Trophoblast cell (in vitro differentiated cells and primary cell): ENCODE results near the gene IL21R.

ENCODE experiments used
- DNase-seq, 2 donors: peaks; one replicate each; pipeline ENCODE4 v3.0.0-alpha.2; 2016
- H2AFZ ChIP-seq: 2 replicates; pipeline ENCODE4 v1.6.1; 2013; ENCODE audit warnings: low read length, moderate library complexity, mild to moderate bottlenecking; ENCODE audit not compliant: insufficient read depth, poor library complexity
- H2AK5ac ChIP-seq: 2 replicates; pipeline ENCODE4 v1.6.1; 2013; ENCODE audit warnings: mild to moderate bottlenecking, low read length
- H2BK120ac ChIP-seq: 2 replicates; pipeline ENCODE4 v1.6.1; 2013; ENCODE audit warnings: low read length, mild to moderate bottlenecking, moderate library complexity; ENCODE audit not compliant: insufficient read depth, poor library complexity
- H2BK12ac ChIP-seq: 2 replicates; pipeline ENCODE4 v1.6.1; 2013; ENCODE audit warnings: mild to moderate bottlenecking, low read length, moderate library complexity
- H2BK5ac ChIP-seq: 2 replicates; pipeline ENCODE4 v1.6.1; 2013; ENCODE audit warnings: low read length, low read depth, moderate library complexity, mild to moderate bottlenecking; ENCODE audit not compliant: poor library complexity
- H3K14ac ChIP-seq: 2 replicates; pipeline ENCODE4 v1.6.1; 2013; ENCODE audit warnings: mild to moderate bottlenecking, low read length
- H3K18ac ChIP-seq: 2 replicates; pipeline ENCODE4 v1.6.1; 2013; ENCODE audit warnings: mild to moderate bottlenecking, low read length
- H3K23ac ChIP-seq: 2 replicates; pipeline ENCODE4 v1.6.1; 2013; ENCODE audit warnings: low read length
- H3K27ac ChIP-seq: 2 replicates; pipeline ENCODE4 v1.5.1; 2013; ENCODE audit warnings: low read depth, mild to moderate bottlenecking, inconsistent platforms, low read length, moderate library complexity
- H3K27me3 ChIP-seq: 2 replicates; pipeline ENCODE4 v1.6.1; 2013; ENCODE audit warnings: inconsistent platforms, mild to moderate bottlenecking, low read length, moderate library complexity; ENCODE audit not compliant: insufficient read depth
- H3K36me3 ChIP-seq, 2 experiments: 1 replicate in 1 of 2; 2 replicates in 1 of 2; pipeline ENCODE4 v1.6.1; 2013; ENCODE audit warnings: low read length in 2 of 2, mild to moderate bottlenecking in 2 of 2, moderate library complexity in 1 of 2; ENCODE audit not compliant: insufficient read depth in 2 of 2, control insufficient read depth in 1 of 2
- H3K4ac ChIP-seq: 2 replicates; pipeline ENCODE4 v1.6.1; 2013; ENCODE audit warnings: low read depth, mild to moderate bottlenecking, low read length, moderate library complexity
- H3K4me1 ChIP-seq, 2 experiments: 1 replicate in 1 of 2; 2 replicates in 1 of 2; pipeline ENCODE4 v1.6.1; 2013; ENCODE audit warnings: low read length in 2 of 2, mild to moderate bottlenecking in 2 of 2, moderate library complexity in 1 of 2; ENCODE audit not compliant: insufficient read depth in 2 of 2, control insufficient read depth in 1 of 2
- H3K4me2 ChIP-seq: 2 replicates; pipeline ENCODE4 v1.6.1; 2013; ENCODE audit warnings: inconsistent platforms, mild to moderate bottlenecking, low read length, moderate library complexity
- H3K4me3 ChIP-seq: 2 replicates; pipeline ENCODE4 v1.5.1; 2013; ENCODE audit warnings: mild to moderate bottlenecking, low read depth, low read length, inconsistent platforms
- H3K79me1 ChIP-seq: one replicate; pipeline ENCODE4 v1.6.1; 2013; ENCODE audit warnings: low read length
- H3K79me2 ChIP-seq: 2 replicates; pipeline ENCODE4 v1.6.1; 2013; ENCODE audit warnings: low read length, mild to moderate bottlenecking; ENCODE audit not compliant: control insufficient read depth, insufficient read depth, poor library complexity
- H3K9ac ChIP-seq: 2 replicates; pipeline ENCODE4 v1.6.1; 2013; ENCODE audit warnings: mild to moderate bottlenecking, low read length
- H3K9me3 ChIP-seq: 2 replicates; pipeline ENCODE4 v1.6.1; 2013; ENCODE audit warnings: low read depth, mild to moderate bottlenecking, control low read depth, inconsistent platforms, low read length; ENCODE audit not compliant: insufficient read depth
- H4K12ac ChIP-seq: 2 replicates; pipeline ENCODE4 v1.6.1; 2013; ENCODE audit warnings: low read depth, mild to moderate bottlenecking, low read length, moderate library complexity
- H4K8ac ChIP-seq: 2 replicates; pipeline ENCODE4 v1.6.1; 2013; ENCODE audit warnings: low read depth, mild to moderate bottlenecking, low read length, moderate library complexity
- H4K91ac ChIP-seq: one replicate; pipeline ENCODE4 v1.6.1; 2013; ENCODE audit warnings: low read depth, mild to moderate bottlenecking, low read length, moderate library complexity
- WGBS: extraction: QIAGEN DNeasy Blood & Tissue Kit; methylation state at CpG from one replicate; pipeline ENCODE4 v1.1.7; 2013; ENCODE audit warnings: missing lambda C conversion rate; ENCODE audit not compliant: insufficient read length, insufficient coverage; ENCODE audit errors: extremely low coverage; 5-methylcytosine and 5-hydroxymethylcytosine counted together

The IL21R gene

GRCh38 chr16:27462846-27463682 lies 61.1 kb downstream of the IL21R start:
- Histone ChIP-seq H3K36me3 (peaks cover 66 to 79% of the 10 kb centered on the region in 2 experiments), H3K4me1 (peaks cover 0 to 3% of the 10 kb centered on the region in 2 experiments), H4K12ac (no peak overlapping the region), H3K4me3 (no peak overlapping the region), H3K27me3 (no peaks in the 10 kb centered on the region), H2BK5ac (no peak overlapping the region), H2AK5ac (no peak overlapping the region), H2BK12ac (no peak overlapping the region), H3K79me1 (no peaks in the 10 kb centered on the region), H3K18ac (no peak overlapping the region), H3K23ac (no peak overlapping the region), H4K91ac (no peak overlapping the region), H3K14ac (no peak overlapping the region), H3K27ac (no peak overlapping the region), H3K9me3 (no peaks in the 10 kb centered on the region), H3K79me2 (no peaks in the 10 kb centered on the region), H2BK120ac (no peak overlapping the region), H3K4ac (no peak overlapping the region), H4K8ac (no peak overlapping the region), H2AFZ (no peak overlapping the region), H3K9ac (no peak overlapping the region), H3K4me2 (no peak overlapping the region)
- WGBS: no CpG with 5 or more reads among the region's 24 CpGs
- no peak for DNase-seq

DNA sequence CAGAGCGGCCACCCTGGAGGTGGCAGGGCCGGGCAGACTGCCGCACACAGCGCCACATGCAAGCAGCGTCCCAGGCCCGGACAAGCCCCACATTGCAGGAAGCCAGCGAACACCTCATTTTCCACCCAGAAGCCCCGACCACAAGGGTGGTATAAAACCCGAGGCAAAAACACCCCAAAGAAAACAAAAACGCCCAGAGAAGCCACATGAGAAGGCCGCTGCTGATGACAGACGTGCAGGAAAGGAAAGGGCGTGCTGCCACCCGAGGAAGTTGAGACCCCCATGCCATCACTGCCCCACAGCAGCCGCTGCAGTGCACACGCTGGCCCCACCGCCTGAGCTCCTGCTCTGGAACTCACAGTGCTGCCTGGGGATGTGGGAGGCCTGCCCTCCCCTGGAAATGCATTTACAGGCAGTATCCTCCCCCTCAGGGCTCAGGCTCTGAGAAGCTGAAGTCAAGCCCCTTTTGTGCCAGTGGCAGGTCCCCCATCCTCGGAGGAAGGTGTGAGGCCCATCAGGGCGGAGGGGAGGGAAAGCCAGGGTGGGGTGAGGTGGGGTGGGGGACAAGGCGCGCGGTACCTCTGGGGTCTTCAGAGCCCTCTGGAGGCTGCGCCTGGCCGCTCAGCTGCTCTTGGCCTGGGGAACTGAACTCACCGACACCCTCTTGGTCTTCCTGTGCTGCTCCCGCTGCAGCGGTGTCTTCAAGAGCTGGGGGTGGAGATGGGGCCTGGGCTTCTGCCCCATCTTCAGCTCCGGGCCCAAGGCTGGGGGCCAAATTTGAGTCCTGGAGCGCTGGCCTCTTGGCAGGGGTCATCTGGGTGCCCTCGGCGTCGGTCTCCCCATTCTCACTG lies 62.0 kb downstream of the IL21R start:
- no CpG with 5 or more reads among the region's 32 CpGs for WGBS

GRCh38 chr16:27464626-27465482 lies 62.9 kb downstream of the IL21R start:
- Histone ChIP-seq H2AK5ac (no peak overlapping the region), H2AFZ (no peak overlapping the region), H3K4me3 (no peak overlapping the region), H3K14ac (no peak overlapping the region), H3K79me2 (no peaks in the 10 kb centered on the region), H2BK120ac (no peak overlapping the region), H3K36me3 (peaks cover 75 to 89% of the 10 kb centered on the region in 2 experiments), H3K9me3 (no peaks in the 10 kb centered on the region), H3K27me3 (no peaks in the 10 kb centered on the region), H3K18ac (no peak overlapping the region), H3K79me1 (no peaks in the 10 kb centered on the region), H3K4ac (no peak overlapping the region), H4K91ac (no peak overlapping the region), H3K27ac (no peak overlapping the region), H3K23ac (no peak overlapping the region), H2BK12ac (no peak overlapping the region), H3K4me2 (no peak overlapping the region), H2BK5ac (no peak overlapping the region), H4K12ac (no peak overlapping the region), H3K9ac (no peak overlapping the region), H4K8ac (no peak overlapping the region), H3K4me1 (peaks cover 0 to 3% of the 10 kb centered on the region in 2 experiments)
- no CpG with 5 or more reads among the region's 33 CpGs for WGBS
- no peak for DNase-seq

More for the DNA sequence above, 62.0 kb downstream of the IL21R start:
- H3K9me3 ChIP-seq: no peaks in the 10 kb centered on the region
- no peak overlapping the region for H4K91ac ChIP-seq
- H3K79me2 ChIP-seq: no peaks in the 10 kb centered on the region
- H3K9ac ChIP-seq: no peak overlapping the region
- H3K27me3 ChIP-seq: no peaks in the 10 kb centered on the region
- H3K79me1 ChIP-seq: no peaks in the 10 kb centered on the region
- H4K12ac ChIP-seq: no peak overlapping the region
- no peak overlapping the region for H2AFZ ChIP-seq
- H4K8ac ChIP-seq: no peak overlapping the region
- H3K4me2 ChIP-seq: no peak overlapping the region
- no peak overlapping the region for H3K23ac ChIP-seq
- no peak overlapping the region for H2BK120ac ChIP-seq
- no peak overlapping the region for H3K18ac ChIP-seq
- H3K14ac ChIP-seq: no peak overlapping the region
- no peak overlapping the region for H2AK5ac ChIP-seq
- H3K4ac ChIP-seq: no peak overlapping the region
- peaks cover 72 to 84% of the 10 kb centered on the region in 2 experiments for H3K36me3 ChIP-seq
- no peak overlapping the region for H3K4me3 ChIP-seq
- H2BK12ac ChIP-seq: no peak overlapping the region
- no peak for DNase-seq
- H3K4me1 ChIP-seq: peaks cover 0 to 3% of the 10 kb centered on the region in 2 experiments
- no peak overlapping the region for H3K27ac ChIP-seq
- no peak overlapping the region for H2BK5ac ChIP-seq

- no peak overlapping the region for H4K91ac ChIP-seq
- no peak overlapping the region for H2BK120ac ChIP-seq
- H3K79me1 ChIP-seq: no peaks in the 10 kb centered on the region
- no CpG with 5 or more reads among the region's 8 CpGs for WGBS
- H3K4me2 ChIP-seq: no peak overlapping the region
- no peak overlapping the region for H3K23ac ChIP-seq
- H3K4me1 ChIP-seq: peaks cover 0 to 3% of the 10 kb centered on the region in 2 experiments
- no peak overlapping the region for H3K18ac ChIP-seq
- no peak overlapping the region for H4K8ac ChIP-seq
- no peak overlapping the region for H3K9ac ChIP-seq
- no peak overlapping the region for H3K4ac ChIP-seq
- no peaks in the 10 kb centered on the region for H3K27me3 ChIP-seq
- DNase-seq: no peak
- H3K9me3 ChIP-seq: no peaks in the 10 kb centered on the region
- peaks cover 77 to 92% of the 10 kb centered on the region in 2 experiments for H3K36me3 ChIP-seq
- no peak overlapping the region for H4K12ac ChIP-seq
- H2AK5ac ChIP-seq: no peak overlapping the region
- no peak overlapping the region for H3K14ac ChIP-seq
- H2BK5ac ChIP-seq: no peak overlapping the region
- H2AFZ ChIP-seq: no peak overlapping the region
- H3K4me3 ChIP-seq: no peak overlapping the region
- no peak overlapping the region for H2BK12ac ChIP-seq
- no peaks in the 10 kb centered on the region for H3K79me2 ChIP-seq
- no peak overlapping the region for H3K27ac ChIP-seq
These were observed 63.5 kb downstream of the IL21R start for GRCh38 chr16:27465483-27465879.
